Activated CD8-positive, alpha-beta T cell treated with anti-CD3 and anti-CD28 coated beads, Interleukin-2, amount 10 ng/mL, durations not matched to agents 7 days and 5 days (primary cell): ENCODE measurements around the gene SH3BP5. TPM values are rescaled to one million over a fixed set of nuclear protein-coding genes. Genes with fewer than 3 reads are reported as not detected.

Experiments
- ATAC-seq: fragments of 150-1000 bp; cut with Tn5 transposase; one replicate; pipeline ENCODE4 v1.10.0; 2021; ENCODE audit warnings: moderate library complexity
- CTCF ChIA-PET: fragments of 350-600 bp; sonication (Branson Sonifier 250); formaldehyde crosslinking; loops from one replicate; lab custom pipeline; 2021; ENCODE audit warnings: antibody characterized with exemption; lab: Charles Lee
- POLR2A ChIA-PET: fragments of 350-600 bp; sonication (Branson Sonifier 250); formaldehyde crosslinking; loops from one replicate; lab custom pipeline; 2021; ENCODE audit warnings: antibody characterized with exemption; lab: Charles Lee
- DNase-seq: peaks from one replicate; pipeline ENCODE4 v3.0.0-alpha.2; 2020
- H3K27ac Mint-ChIP-seq: one replicate; pipeline ENCODE4 v1.8.0; 2021; ENCODE audit warnings: mild to moderate bottlenecking, mixed read lengths
- H3K27me3 Mint-ChIP-seq: one replicate; pipeline ENCODE4 v1.8.0; 2021; ENCODE audit warnings: low read depth, mixed read lengths
- H3K36me3 Mint-ChIP-seq: one replicate; pipeline ENCODE4 v1.8.0; 2021; ENCODE audit warnings: low read depth, mixed read lengths
- H3K4me1 Mint-ChIP-seq: one replicate; pipeline ENCODE4 v1.8.0; 2021; ENCODE audit warnings: low read depth, mixed read lengths
- H3K4me3 Mint-ChIP-seq: one replicate; pipeline ENCODE4 v1.8.0; 2021; ENCODE audit warnings: mild to moderate bottlenecking, mixed read lengths
- H3K9me3 Mint-ChIP-seq: one replicate; pipeline ENCODE4 v1.8.0; 2022; ENCODE audit warnings: mixed read lengths; ENCODE audit not compliant: insufficient read depth
- total RNA-seq, 2 experiments: library from RNA; stranded (reverse); gene quantifications; one replicate each; pipeline ENCODE4 v1.2.3, GENCODE V29; 2021

SH3BP5 gene
- total RNA-seq, 2 experiments from 2014 or later: 12.6 to 15.0 TPM

DNA sequence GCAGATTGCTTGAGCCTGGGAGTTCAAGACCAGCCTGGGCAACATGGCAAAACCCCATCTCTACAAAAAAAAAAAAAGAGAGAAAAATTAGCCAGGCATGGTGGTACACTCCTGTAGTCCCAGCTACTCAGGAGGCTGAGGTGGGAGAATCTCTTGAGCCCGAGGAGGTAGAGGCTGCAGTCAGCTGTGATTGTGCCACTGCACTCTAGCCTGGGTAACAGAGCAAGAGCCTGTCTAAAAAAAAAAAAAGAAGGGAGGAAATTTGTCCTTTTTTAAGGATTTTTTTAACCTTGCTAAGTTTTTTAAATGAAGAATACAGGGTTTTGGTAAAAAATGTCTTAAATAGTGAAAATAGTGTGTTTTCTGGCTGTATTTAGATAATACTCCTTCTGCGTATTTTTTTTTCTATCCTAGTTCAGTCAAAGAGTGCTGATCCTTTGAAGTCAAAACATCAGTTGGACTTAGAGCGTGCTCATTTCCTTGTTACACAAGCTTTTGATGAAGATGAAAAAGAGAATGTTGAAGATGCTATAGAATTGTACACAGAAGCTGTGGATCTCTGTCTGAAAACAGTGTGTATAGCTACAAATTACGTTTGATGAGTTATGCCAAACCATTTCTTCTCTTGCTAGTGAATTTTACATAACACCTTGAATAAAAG is 115.2 kb downstream of the SH3BP5 start:
- Mint-ChIP-seq H3K4me3 (no peak overlapping the region), H3K9me3 (no peaks in the 10 kb centered on the region), H3K27me3 (no peaks in the 10 kb centered on the region), H3K4me1 (no peaks in the 10 kb centered on the region), H3K27ac (no peak overlapping the region), H3K36me3 (peaks cover 60% of the 10 kb centered on the region)
- ATAC-seq (no peak), DNase-seq (no peak)
- POLR2A ChIA-PET: interaction anchor here (0.7 kb wide), 1 partner anchor 580 kb away, joined by 4 read pairs; the partner anchor contains the start of gene ANKRD28
- CTCF ChIA-PET: interaction anchor here (0.8 to 1.5 kb wide), 6 partner anchors 8 to 188 kb away, joined by 3 to 7 read pairs (median 4); no protein-coding TSS in a partner anchor

DNA sequence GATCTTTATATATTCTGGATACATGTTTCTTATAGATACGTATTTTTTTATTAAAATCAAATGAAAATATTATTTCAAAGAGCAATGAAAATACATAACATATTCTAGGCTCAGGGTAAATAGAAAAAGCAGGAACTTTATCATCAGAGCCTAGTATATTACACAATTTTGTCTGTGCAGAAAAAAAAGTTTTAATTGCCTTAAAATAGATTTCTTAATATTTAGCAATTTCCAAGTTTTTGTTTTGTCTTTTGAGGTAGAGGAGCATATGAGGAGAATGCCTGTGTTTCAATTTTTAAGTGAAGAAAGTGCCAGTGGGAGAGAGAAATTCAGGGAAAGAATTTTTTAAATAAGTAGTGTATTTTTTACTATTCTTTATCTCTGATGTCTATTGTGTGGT is 115.9 kb downstream of the SH3BP5 start:
- ATAC-seq (no peak), DNase-seq (no peak)
- POLR2A ChIA-PET: no interaction called here
- CTCF ChIA-PET: interaction anchor here (1.0 to 1.4 kb wide), 2 partner anchors 12 to 13 kb away, joined by 3 read pairs; no protein-coding TSS in a partner anchor
- Mint-ChIP-seq H3K36me3 (peaks cover 60% of the 10 kb centered on the region), H3K4me3 (no peak overlapping the region), H3K27ac (no peak overlapping the region), H3K4me1 (no peaks in the 10 kb centered on the region), H3K9me3 (no peaks in the 10 kb centered on the region), H3K27me3 (no peaks in the 10 kb centered on the region)

DNA sequence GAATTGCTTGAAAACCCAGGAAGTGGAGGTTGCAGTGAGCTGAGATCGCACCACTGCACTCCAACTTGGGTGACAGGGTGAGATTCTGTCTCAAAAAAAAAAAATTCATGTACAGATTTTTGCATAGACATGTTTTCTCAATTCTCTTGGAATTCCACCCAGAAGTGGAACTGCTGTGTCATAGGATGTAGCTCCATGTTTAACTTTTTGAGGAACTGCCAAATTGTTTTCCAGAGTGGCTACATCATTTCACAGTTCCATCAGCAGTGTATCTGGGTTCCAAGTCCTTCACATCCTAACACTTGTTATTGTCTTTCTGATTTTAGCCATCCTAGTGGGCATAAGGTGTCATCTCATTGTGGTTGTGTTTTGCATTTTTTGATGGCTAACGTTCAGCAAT is 116.4 kb downstream of the SH3BP5 start:
- Mint-ChIP-seq H3K4me1 (no peaks in the 10 kb centered on the region), H3K27me3 (no peaks in the 10 kb centered on the region), H3K36me3 (peaks cover 59% of the 10 kb centered on the region), H3K9me3 (no peaks in the 10 kb centered on the region), H3K4me3 (no peak overlapping the region), H3K27ac (no peak overlapping the region)
- POLR2A ChIA-PET: no interaction called here
- CTCF ChIA-PET: interaction anchor here (1.0 kb wide), 1 partner anchor 12 kb away, joined by 3 read pairs; no protein-coding TSS in a partner anchor
- ATAC-seq: no peak
- no peak for DNase-seq

DNA sequence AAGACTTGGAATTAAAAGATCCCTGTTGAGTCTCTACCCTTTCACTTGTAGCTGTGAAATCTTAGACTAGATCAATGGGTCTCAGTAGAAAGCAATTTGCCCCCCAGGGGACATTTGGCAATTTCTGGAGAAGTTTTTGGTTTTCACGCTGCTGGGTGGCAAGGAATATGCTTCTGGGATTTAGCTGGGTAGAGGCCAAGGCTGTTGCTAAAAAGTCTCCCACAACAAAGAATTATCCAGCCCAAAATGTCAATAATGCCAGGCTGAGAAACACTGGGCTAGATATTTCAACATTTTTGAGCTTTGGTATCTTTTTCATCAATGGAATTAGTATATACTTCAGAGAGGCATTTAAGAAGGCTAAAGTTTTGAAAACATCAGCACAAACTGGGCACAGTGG is 117.6 kb downstream of the SH3BP5 start:
- ChIA-PET CTCF (interaction anchor here (1.0 to 2.0 kb wide), 3 partner anchors 9 to 106 kb away, joined by 3 to 8 read pairs (median 6); partner anchors contain the start of gene CAPN7), POLR2A (no interaction called here)
- Mint-ChIP-seq H3K36me3 (peaks cover 55% of the 10 kb centered on the region), H3K4me1 (peaks cover 2% of the 10 kb centered on the region), H3K4me3 (no peak overlapping the region), H3K27me3 (no peaks in the 10 kb centered on the region), H3K27ac (no peak overlapping the region), H3K9me3 (no peaks in the 10 kb centered on the region)
- DNase-seq (no peak), ATAC-seq (no peak)

DNA sequence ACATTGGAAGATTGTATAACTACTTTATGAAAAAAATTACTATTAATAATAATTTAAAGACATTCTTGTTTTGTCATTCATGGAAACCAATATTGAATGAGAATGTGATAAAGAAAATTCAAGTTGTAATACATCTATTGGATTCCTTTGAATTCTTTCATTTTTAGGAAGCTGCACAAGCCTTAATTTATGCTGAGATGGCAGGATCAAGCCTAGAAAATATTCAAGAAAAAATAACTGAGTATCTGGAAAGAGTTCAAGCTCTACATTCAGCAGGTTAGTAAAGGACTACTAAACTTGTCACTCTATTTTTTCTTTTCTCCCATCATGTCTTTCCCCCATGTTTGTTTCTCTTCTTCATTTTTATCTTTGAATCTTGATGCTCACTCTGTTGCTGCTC is 120.4 kb downstream of the SH3BP5 start:
- ATAC-seq: no peak
- CTCF ChIA-PET: interaction anchor here (1.3 kb wide), 1 partner anchor 9 kb away, joined by 3 read pairs; no protein-coding TSS in a partner anchor
- H3K4me3 Mint-ChIP-seq: no peak overlapping the region
- H3K4me1 Mint-ChIP-seq: peaks cover 17% of the 10 kb centered on the region
- POLR2A ChIA-PET: no interaction called here
- H3K9me3 Mint-ChIP-seq: no peaks in the 10 kb centered on the region
- H3K36me3 Mint-ChIP-seq: peaks cover 38% of the 10 kb centered on the region
- H3K27ac Mint-ChIP-seq: no peak overlapping the region
- no peak for DNase-seq
- no peaks in the 10 kb centered on the region for H3K27me3 Mint-ChIP-seq

DNA sequence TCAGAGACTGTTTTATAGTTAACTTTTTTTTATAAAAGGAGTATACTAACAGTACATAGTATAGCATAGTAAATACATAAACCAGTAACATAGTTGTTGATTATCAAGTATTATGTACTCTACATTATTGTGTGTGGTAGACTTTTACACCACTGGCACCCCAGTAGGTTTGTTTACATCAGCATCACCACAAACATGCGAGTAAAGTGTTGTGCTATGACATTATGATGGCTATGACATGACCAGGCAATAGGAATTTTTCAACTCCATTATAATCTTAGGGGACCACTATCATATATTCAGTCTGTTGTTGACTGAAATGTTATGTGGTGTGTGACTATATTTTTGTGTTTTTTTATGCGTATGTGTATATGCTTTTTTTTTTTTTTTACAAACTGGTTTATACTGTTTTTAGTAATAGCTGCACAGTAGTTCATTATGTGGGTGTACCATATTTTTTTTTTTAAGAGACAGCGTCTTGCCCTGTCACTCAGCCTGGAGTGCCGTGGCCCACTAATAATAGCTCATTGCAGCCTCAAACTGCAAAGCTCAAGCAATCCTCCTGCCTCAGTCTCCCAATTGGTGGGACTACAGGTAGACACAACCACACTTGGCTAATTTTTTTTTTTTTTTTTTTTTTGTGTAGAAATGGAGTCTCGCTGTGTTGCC is 124.4 kb downstream of the SH3BP5 start:
- H3K4me3 Mint-ChIP-seq: peak overlapping the region; percentile 54
- CTCF ChIA-PET: interaction anchor here (1.8 to 10.6 kb wide), 5 partner anchors 14 to 197 kb away, joined by 4 to 100 read pairs (median 33); no protein-coding TSS in a partner anchor
- POLR2A ChIA-PET: interaction anchor here (0.6 kb wide), 1 partner anchor 406 kb away, joined by 4 read pairs; no protein-coding TSS in a partner anchor
- no peaks in the 10 kb centered on the region for H3K27me3 Mint-ChIP-seq
- ATAC-seq (no peak), DNase-seq (no peak)
- H3K9me3 Mint-ChIP-seq: no peaks in the 10 kb centered on the region
- H3K4me1 Mint-ChIP-seq: peaks cover 27% of the 10 kb centered on the region
- H3K27ac Mint-ChIP-seq: no peak overlapping the region
- H3K36me3 Mint-ChIP-seq: peaks cover 14% of the 10 kb centered on the region

DNA sequence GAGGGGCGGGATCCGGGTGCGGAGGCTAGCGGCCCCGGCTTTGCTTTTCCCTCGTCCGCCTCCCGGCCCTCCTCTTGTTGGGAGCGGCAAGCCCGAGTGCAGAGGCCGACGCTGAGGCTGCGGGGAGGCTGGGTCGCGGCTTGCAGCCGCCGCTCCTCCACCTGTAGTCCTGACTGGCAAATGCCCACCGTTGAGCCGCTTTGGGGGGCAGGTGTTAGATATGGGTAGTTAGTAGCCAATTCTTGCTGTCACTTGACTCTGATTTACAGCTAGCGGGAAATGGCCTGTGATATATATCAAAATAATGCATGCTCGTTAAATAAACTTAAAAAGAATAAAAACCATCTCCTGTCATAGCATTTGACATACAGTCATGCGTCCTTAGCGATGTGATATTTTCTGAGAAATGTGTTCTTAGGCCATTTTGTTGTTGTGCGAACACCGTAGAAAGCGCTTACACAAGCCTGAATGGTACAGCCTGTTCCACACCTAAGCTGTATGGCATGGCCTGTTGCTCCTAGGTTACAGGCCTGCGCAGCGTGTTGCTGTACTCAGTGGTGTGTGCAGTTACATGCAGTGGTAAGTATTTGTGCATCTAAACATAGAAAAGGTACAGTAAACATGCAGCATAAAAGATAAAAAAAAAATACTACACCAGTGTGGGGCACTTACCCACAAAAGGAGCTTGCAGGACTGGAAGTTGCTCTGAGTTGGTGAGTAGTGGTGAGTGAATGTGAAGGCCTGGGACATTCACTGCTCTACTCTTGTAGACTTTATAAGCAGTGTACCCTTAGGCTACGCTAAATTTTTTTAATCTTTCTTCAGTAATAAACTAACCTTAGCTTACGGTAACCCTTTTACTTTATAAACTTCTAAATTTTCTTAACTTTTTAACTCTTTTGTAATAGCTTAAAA is 125.5 kb downstream of the SH3BP5 start:
- Mint-ChIP-seq H3K27ac (peak overlapping the region; percentile 86), H3K4me3 (peak overlapping the region; percentile 83), H3K36me3 (peaks cover 9% of the 10 kb centered on the region), H3K9me3 (no peaks in the 10 kb centered on the region), H3K4me1 (peaks cover 29% of the 10 kb centered on the region), H3K27me3 (no peaks in the 10 kb centered on the region)
- peak; percentile 52 for DNase-seq
- ChIA-PET CTCF (interaction anchor here (0.9 to 10.6 kb wide), 13 partner anchors 8 to 416 kb away, joined by 3 to 100 read pairs (median 3); partner anchors contain the start of gene RBSN), POLR2A (interaction anchor here (0.6 to 1.2 kb wide), 2 partner anchors 107 to 223 kb away, joined by 3 read pairs; no protein-coding TSS in a partner anchor)
- peak; percentile 23 for ATAC-seq

DNA sequence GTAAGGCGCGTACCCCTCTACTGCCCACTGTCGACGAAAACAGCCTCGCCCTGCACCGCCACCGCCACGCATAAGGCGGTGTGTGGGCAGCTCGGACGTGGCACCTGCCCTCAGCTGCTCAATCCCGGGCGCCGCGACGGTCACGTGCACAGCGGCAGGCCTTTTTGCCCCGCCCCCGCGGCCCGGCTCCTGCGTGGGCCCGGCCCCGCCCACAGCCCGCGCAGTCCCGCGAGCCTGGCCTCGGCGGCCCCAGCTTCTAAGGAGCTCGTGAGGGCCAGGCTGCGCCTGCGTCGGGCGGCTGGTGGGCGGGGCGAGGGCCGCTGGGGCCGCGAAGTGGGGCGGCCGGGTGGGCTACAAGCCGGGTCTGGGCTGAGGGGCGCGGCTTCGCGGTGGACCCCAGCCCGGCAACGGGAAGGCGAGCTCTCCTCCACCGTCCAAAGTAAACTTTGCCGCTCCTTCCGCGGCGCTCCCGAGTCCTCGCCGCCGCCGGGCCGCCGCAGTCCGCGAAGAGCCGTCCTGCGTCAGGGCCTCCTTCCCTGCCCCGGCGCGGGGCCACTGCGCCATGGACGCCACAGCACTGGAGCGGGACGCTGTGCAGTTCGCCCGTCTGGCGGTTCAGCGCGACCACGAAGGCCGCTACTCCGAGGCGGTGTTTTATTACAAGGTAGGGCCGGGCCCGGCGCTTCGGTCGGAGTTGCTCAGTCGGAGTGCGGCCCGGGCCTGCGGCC is 126.3 kb downstream of the SH3BP5 start, which contains the start of gene CAPN7:
CAPN7 (plus strand) TSS at position 313 of the 728 bp plus-strand sequence; CDS start at position 563, 250 bp downstream.
- Mint-ChIP-seq H3K36me3 (peaks cover 9% of the 10 kb centered on the region), H3K4me1 (peaks cover 29% of the 10 kb centered on the region), H3K4me3 (peak within 1 kb of the TSS; percentile 83), H3K9me3 (no peaks in the 10 kb centered on the region), H3K27ac (peak within 1 kb of the TSS; percentile 86), H3K27me3 (no peaks in the 10 kb centered on the region)
- ChIA-PET CTCF (interaction anchor here (0.8 to 10.6 kb wide), 15 partner anchors 9 to 441 kb away, joined by 3 to 100 read pairs (median 3); partner anchors contain the start of gene RBSN), POLR2A (interaction anchor here (0.8 to 1.2 kb wide), 4 partner anchors 106 to 395 kb away, joined by 3 to 4 read pairs (median 3); partner anchors contain the start of genes BTD, HACL1 and MRPS25)
- ATAC-seq (peak; percentile 94), DNase-seq (peak; percentile 94)

DNA sequence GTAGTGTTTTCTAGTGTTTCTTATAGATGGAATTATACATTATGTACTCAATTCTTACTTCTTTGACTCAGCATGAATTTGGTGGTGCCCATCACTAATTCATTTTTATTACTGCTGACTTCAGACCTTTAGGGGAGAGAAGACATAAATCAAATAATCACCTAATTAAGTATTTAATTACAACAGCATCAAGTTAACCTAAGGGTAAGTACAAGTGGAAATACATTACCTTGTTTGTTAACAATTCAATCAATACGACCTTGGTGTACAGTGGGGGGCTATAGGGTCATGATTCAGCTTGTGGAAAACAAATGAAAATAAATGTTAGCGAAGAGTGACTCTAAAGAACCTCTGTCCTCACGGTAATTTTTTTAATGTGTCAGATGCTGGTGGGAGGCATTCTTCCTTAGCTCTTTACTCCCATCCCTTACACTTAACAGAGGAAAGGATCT is 126.9 kb downstream of the SH3BP5 start:
- ChIA-PET CTCF (interaction anchor here (0.8 to 10.6 kb wide), 16 partner anchors 9 to 442 kb away, joined by 3 to 100 read pairs (median 4); partner anchors contain the start of genes EAF1, METTL6 and RBSN), POLR2A (interaction anchor here (0.6 to 1.2 kb wide), 5 partner anchors 106 to 396 kb away, joined by 3 to 4 read pairs (median 3); partner anchors contain the start of genes BTD, HACL1 and MRPS25)
- peaks cover 9% of the 10 kb centered on the region for H3K36me3 Mint-ChIP-seq
- H3K4me3 Mint-ChIP-seq: peak overlapping the region; percentile 81
- no peak for DNase-seq
- no peaks in the 10 kb centered on the region for H3K27me3 Mint-ChIP-seq
- ATAC-seq: no peak
- H3K27ac Mint-ChIP-seq: peak overlapping the region; percentile 85
- no peaks in the 10 kb centered on the region for H3K9me3 Mint-ChIP-seq
- peaks cover 29% of the 10 kb centered on the region for H3K4me1 Mint-ChIP-seq
